Fibroblast of skin of right quadriceps (primary cell): Measurements from ENCODE around the gene TBL1Y.
"Not testable (repeated sequence)": the region's sequence is repeated elsewhere in the genome, so short reads cannot be mapped to it uniquely, and the experiment has no call there.

Experiments used
- DNase-seq: peaks from one replicate; pipeline ENCODE4 v3.0.0-alpha.2; 2013

The TBL1Y gene

GRCh38 chrY:6974971-6975370 lies 64.5 kb downstream of the TBL1Y start:
- no peak for DNase-seq

GRCh38 chrY:6977783-6978182 lies 67.3 kb downstream of the TBL1Y start:
- DNase-seq = no peak

DNA sequence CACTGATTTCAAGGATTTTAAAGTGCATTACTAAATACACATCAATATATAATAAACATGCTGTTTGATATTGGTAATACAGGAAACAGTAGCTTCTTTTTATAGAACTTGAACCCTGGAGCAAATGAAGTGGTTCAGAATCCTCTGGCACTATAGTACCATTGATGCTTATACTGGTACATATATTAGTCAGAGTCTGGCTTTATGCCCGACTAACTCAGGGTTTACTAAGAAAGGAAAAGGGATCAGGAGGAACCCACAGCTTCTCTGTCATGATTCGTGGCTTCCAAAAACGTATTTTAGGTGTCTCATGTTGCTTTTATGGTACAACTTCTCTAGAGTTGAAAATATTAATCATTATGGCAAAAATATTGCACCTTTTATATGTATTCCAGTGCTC lies 72.7 kb downstream of the TBL1Y start:
- no peak for DNase-seq

DNA sequence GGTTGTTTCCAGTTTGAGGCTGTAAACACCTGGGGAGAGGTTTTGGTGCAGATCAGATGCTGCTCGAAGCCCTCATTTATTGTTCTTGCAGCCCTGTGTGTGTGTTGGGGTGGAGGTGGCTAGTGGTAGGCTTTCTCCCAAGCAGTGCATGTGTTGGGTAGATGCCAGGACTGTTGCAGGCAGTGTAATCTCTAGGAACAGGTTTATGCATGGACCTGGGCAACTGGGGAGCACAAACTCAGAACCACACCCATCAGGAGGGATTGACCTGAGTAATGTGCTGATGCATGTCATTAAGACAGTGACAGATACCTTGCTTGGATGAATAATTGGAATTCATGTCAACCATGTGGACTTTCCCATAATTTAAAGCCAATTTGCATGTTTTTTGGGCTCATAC lies 77.3 kb downstream of the TBL1Y start:
- no peak for DNase-seq

GRCh38 chrY:6989886-6990620 lies 79.6 kb downstream of the TBL1Y start:
- no peak for DNase-seq

- DNase-seq = no peak
Measured at GRCh38 chrY:6992041-6992440, 81.5 kb downstream of the TBL1Y start.

DNA sequence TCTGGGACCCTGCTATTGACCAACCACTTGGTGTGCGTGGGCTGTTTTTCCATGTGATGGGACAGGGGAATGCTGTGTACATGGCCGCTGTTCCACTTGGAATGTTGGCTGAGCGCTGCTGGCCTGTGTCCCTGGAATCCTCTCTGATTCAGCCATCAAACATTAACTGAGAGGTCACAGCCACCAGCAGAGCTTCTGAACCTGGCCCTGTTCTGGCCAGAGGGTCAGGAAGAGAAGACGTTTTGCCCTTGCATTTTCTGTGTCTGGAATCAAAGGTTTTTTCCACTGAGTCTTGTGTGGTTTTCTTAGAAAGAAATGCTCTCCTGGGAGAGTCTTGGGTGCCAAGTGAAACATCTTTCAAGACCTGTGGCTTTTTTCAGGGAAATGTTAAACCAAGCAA lies 85.5 kb downstream of the TBL1Y start:
- no peak for DNase-seq

DNA sequence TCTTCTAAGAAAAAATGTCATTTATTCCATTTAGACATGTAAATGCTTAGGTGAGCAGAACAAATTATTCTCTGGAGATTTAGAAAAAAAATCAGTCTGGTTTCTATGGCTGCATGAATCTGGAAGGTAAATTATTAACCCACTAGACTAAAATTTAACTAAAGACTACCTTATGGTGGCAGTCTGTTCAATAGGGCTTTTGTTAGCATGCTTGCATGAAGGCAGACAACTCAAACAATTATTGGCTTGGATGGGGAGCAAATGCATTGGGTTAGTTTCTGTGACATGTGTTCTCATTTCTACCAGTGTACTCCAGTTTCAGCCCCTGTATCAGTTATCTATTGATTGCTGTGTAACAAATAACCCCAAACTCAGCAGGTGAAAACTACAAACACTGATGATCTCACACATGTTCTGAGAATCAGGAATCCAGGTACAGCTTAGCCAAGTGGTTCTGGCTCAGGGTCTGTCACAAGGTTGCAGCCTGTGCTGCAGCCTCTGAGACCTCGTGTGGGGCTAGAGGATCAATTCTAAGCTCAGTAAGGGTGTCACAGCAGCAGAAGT lies 87.1 kb downstream of the TBL1Y start:
- DNase-seq = no peak

DNA sequence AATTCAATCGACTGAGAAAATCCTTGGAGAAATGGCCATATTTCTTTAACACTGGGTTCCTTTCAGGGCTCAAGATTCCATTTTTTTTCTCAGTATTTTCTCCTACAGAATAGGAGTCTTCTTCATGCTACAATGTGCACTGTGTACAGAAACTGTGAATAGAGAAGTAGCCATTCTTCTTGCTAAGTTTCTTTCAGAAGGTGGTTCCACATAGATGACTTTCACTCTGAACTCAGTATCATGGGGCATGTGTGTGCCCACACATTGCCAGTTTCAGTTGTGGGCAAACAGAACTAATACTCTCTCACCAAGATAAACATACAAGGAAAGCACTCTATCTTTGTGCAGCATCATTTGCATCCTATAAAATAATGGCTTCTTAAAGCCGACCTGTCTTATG lies 89.4 kb downstream of the TBL1Y start:
- no peak for DNase-seq

- no peak for DNase-seq
Measured at GRCh38 chrY:7002581-7002980, 92.1 kb downstream of the TBL1Y start.

DNA sequence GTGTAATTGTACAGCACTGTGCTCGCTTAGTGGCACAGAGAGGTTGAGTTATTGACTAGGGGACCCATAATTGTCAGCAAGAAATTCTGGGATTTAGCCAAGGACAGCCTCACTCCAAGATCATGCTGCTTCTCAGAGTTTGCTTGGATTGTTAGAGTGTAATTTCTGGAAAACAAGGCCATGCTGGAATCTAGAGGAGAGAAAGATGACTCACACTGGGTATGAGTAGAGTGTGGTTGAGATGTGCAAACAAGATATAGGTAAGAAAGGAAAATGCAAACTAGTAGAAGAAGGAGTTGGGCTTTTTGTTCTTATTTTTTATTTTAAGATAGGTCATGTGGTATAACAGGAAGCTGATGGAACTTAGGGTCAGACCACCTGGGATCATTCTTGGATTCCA lies 97.4 kb downstream of the TBL1Y start:
- no peak for DNase-seq

- DNase-seq = no peak
Measured at GRCh38 chrY:7008578-7009355, 98.3 kb downstream of the TBL1Y start.

DNA sequence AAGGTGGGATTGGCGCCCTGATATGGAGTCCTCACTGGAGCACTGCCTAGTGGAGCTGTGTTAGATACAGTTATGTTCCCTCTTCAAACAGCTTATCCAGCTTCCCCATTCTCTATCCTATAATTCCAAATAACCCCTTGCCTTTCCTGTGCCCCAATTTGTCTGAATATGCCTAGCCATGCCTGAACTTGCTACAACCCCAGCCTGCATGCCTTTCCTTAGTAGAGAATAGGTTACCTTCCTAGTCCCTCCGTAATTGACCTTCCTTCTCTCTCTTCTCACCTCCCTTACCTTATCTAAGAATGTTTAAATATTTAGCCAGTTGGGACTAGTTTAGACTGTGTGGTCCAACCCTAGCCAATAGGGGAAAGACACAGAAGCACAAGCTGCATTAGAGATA lies 102.6 kb downstream of the TBL1Y start:
- no peak for DNase-seq

DNA sequence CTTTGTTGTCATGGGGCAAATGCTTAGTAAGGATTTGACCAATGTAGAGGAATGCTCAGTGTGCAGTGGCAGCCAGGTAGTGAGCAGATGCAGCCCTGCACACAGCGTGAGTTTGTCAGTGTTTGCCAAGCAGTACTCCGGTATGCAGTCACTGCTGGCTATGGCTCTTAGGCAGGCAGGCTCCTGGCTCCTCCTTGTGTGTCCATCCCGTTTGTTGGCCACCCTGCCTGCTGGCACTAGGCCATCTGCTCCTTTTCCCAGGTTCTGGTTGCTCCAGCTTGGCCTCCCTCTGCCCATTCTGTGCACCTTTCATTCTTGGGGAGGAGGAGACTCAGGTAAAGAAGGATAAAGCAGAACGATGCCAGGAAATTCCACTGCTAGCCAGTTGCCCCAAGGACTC lies 106.0 kb downstream of the TBL1Y start:
- DNase-seq = no peak

GRCh38 chrY:7017244-7018080 lies 107.0 kb downstream of the TBL1Y start:
- DNase-seq = no peak

GRCh38 chrY:7039037-7039436 lies 128.5 kb downstream of the TBL1Y start:
- no peak for DNase-seq

DNA sequence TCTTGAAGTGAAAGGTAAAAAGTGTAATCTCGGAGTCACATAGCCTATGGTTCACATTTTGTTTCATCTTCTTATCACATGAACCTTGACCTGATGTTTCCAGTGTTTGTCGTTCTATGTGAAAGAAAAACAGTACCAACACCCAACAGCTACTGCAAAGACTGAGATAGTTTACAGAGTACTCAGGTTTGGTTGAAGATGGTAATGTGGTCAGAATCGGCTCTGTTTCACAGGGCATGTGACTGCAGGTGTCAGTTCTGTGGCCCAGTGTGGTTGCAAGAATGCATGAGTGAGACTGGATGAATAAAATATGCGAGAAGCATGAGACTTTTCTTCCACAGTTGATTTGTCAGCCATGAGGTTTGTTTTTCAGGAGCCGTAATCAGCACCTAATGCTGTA lies 130.2 kb downstream of the TBL1Y start:
- no peak for DNase-seq

GRCh38 chrY:7041983-7042382 lies 131.5 kb downstream of the TBL1Y start:
- DNase-seq = no peak

DNA sequence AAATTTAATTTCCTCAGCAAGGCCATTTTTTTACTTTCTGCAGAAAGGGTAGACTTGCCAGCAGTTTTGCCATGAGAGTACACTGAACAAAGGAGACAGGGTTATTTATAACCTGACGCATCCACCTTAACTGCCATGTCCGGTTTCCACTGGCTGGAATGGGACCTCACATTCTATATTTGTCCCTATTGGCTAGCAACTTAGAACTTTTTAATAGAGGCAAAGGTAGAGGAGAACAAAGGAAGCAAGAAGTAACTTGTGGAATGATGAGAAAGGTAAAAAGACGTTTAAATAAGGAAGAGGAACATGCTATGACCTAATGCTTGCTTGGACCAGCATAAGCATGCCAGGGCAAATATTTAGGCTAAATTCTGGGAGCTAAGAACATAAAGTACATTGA lies 142.0 kb downstream of the TBL1Y start:
- not testable (repeated sequence) for DNase-seq

- DNase-seq = no peak
Measured at GRCh38 chrY:7056886-7057285, 146.4 kb downstream of the TBL1Y start.

GRCh38 chrY:7078725-7079124 lies 168.2 kb downstream of the TBL1Y start:
- DNase-seq = no peak

DNA sequence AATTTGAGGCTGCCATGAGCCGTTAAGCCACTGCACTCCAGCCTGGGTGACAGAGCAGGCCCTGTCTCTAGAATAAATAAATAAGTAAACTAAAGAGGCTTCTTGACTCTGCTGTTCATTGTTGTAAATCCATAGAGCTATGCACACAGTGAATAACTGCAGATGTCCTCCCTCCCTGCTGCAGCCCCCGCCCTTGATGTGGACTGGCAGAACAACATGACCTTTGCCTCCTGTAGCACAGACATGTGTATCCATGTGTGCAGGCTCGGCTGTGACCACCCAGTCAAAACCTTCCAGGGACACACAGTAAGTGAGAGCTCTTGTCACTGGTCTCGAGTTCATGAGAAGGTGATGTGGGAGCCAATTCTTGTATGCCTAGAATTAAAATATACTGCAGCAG lies 170.1 kb downstream of the TBL1Y start:
- not testable (repeated sequence) for DNase-seq

DNA sequence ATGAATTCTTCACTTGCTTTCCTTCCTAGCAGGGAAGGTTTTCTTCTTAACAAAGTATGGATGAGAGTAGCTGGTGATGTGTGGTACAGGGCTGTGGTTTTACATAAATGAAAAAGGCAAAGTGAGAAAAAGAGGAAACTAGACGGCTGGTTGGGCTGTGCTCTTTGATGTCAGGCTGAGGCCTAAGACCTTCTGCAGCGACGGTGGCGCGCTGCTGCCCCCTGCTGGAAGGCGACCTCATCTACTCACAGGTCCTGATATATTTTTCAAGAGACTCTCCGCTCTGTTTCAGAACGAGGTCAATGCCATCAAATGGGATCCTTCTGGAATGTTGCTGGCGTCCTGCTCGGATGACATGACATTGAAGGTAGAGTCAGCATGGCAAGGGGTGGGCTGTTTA lies 175.1 kb downstream of the TBL1Y start:
- peak; percentile 31 for DNase-seq
